CD4-positive, alpha-beta T cell treated with Interferon alpha-2 for 1 hour (primary cell): ENCODE results near the gene ETAA1.

Experiments used
- DNase-seq, 2 donors: peaks; one replicate each; pipeline ENCODE4 v3.0.0-alpha.2; 2020 to 2022

ETAA1 gene

GRCh38 chr2:67438337-67438736, 41.2 kb downstream of the ETAA1 start:
- DNase-seq = no peak

GRCh38 chr2:67445652-67446268, 48.6 kb downstream of the ETAA1 start:
- no peak for DNase-seq

- no peak for DNase-seq
Measured at GRCh38 chr2:67446491-67446911, 49.4 kb downstream of the ETAA1 start.

GRCh38 chr2:67448648-67449047, 51.5 kb downstream of the ETAA1 start:
- DNase-seq = no peak

GRCh38 chr2:67451086-67451832, 54.1 kb downstream of the ETAA1 start:
- DNase-seq = no peak

- DNase-seq = no peak
Measured at GRCh38 chr2:67453310-67453709, 56.2 kb downstream of the ETAA1 start.

- no peak for DNase-seq
Measured at GRCh38 chr2:67455219-67456142, 58.3 kb downstream of the ETAA1 start.

- no peak for DNase-seq
Measured at GRCh38 chr2:67456428-67456827, 59.3 kb downstream of the ETAA1 start.

- DNase-seq = no peak
Measured at GRCh38 chr2:67457699-67458098, 60.6 kb downstream of the ETAA1 start.

- no peak for DNase-seq
Measured at GRCh38 chr2:67459761-67460160, 62.6 kb downstream of the ETAA1 start.
